ENCODE results near the gene HRH1.
"Not testable (repeated sequence)": the region's sequence is repeated elsewhere in the genome, so short reads cannot be mapped to it uniquely, and the experiment has no call there.

Gene HRH1

DNA sequence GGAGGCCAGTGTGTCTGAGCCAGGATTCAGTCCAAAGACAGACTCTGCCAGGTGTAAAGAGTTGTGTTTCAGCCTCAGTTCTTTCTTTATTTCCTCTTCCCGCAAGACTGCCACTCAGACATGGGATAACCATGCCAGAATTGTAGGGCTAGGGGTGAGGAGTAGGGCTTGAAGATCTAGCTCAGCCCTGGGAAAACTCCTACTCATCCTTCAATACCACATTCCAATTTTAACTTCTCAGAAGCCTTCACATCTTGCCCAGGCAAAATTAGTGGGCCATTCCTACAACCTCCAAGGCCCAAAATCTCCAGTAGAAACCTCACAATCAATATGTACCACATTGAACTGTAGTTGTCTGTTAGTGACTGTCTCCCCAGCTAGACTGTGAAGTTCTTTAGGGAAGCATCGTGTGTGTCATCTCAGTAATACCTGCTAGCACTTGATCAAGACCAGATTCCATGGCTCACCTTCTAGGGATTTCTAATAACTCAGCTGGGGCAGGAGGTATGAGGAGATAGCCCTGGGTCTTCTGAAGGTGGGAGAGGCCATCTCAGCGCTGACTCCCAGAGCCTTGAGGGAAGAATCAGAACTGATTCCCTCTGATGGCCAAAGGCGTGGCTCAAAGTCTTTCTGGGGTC, 19.7 kb downstream of the HRH1 start:
- FAIRE-seq: no peak

DNA sequence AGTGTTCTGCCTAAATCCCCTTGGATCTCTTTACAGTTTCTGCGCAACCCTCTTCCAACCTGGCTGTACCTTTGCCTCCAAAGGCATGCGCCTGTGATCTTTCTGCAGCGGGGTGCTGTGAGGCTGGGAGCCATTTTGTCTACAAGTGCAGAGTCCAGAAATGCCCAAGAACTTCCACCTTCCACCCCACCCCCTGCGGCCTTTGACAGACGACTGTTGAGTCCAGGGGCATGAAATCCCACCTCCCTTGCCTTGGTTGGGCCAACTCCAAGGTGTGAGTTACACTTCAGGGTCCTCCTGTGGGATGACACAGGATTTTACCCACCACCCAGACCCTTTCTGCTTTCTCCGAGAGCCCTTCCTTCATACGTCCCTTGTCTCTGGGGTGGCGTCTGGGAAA, 24.1 kb downstream of the HRH1 start:
- FAIRE-seq: no peak

DNA sequence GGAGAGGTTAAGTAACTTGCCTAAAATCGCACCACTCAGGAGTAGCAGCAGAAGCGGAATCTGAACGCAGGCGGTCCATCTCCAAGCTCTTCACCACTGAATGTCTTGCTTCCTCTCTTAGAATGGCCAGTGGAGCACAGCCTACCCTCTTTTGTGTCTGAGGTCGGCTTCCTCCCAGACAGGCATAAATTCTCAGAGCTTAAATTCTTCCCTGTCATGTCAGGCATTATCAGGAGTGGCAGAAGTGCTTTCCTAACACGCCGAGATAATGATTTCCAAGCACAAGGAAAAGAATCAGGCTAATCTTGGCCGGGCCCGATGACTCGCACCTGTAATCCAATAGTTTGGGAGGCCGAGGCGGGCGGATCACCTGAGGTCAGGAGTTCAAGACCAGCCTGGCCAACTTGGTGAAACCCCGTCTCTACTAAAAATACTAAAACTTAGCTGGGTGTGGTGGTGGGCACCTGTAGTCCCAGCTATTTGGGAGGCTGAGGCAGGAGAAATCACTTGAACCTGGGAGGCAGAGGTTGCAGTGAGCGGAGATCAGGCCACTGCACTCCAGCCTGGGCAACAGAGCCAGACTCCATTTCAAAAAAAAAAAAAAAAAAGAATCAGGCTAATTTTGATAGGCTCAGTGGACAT, 30.2 kb downstream of the HRH1 start:
- FAIRE-seq: not testable (repeated sequence)

DNA sequence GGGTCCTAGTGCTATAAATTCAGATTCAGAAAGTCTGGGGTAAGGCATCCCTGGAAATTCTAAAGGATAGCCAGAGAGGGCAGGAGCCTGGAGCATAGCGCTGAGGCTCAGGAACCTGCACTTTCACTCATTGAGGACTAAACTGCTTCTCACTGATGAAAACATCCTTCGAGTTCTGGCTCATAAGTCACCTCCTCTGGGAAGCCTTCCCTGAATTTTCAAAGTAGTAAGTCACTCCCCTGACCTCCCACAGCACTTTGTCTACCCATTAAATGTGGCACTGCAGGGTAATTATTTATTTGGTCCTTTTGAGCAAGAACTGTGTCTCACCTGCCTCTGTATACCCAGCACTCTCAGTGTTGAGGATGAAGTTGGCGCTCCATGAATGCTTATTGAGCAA, 30.9 kb downstream of the HRH1 start:
- no peak for FAIRE-seq

DNA sequence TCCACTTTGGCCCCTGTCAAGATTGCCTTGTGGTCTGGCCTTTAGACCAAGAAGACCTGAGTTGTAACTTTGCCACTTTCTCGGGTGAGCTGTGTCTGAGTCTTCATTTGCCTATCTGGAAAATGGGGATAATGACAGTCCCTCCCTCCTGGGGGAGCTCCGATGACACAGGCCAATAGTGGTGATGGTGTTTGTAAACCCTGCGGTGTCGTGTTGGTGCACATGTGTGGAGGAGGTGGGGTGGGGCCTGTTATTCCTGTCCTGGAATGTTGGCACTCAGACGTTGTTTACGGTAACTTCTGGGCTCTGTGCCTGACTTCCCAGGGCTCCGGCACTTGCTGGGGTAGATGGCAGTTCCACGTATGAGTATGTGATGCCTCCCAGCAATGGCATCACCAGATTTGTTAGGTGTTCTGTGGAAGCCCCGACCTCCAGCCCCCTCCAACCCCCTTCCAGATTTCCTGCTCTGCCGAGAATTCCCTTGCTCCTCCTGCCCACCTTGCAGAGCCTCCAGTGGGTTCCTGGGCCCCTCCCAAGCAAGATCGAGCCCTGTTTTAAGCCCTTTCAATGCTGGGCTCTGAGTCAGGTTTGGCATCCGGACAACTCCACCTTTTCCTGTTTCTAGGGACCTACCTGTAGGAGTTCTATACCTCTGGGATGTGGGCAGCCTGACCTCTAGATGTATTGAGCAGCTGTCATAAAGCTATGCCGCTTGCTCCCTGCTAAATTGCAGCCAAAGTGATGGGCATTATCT, 31.4 kb downstream of the HRH1 start:
- no peak for FAIRE-seq

DNA sequence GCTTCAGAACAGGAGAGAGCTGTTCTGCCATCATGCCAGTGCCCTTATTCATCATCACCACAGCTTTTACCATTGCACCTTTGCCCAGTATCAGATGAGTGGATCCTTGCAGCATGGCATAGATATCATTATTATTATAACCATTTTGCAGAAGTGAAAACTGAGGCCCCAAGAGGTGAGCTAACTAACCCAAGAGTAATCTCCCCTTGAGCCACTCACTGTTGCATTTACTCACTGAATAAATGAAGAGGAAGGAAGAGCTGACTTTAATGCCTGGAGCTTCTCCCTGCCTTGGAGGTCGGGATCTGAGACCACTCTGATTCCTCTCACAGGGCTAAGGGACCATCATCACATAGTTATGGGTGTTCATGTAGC, 32.0 kb downstream of the HRH1 start:
- FAIRE-seq: no peak

DNA sequence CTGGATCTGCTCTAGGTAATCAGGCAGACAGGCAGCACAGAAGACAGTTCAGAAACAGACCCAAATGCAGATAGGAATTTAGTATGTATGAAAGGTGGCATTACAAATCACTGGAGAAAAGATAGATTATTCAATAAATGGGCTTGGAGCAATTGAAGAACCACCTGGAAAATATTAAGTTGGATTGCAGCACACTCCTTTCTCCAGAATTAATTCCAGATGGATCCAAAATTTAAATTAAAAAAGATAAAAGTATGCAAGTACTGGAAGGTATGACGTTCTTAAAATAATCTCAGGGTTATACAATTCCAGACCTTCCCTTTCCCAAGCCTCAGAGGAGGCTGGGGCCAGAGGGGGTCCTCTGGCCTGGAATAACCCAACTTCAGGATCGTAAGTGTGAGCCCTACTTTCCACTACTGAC, 32.5 kb downstream of the HRH1 start:
- no peak for FAIRE-seq

DNA sequence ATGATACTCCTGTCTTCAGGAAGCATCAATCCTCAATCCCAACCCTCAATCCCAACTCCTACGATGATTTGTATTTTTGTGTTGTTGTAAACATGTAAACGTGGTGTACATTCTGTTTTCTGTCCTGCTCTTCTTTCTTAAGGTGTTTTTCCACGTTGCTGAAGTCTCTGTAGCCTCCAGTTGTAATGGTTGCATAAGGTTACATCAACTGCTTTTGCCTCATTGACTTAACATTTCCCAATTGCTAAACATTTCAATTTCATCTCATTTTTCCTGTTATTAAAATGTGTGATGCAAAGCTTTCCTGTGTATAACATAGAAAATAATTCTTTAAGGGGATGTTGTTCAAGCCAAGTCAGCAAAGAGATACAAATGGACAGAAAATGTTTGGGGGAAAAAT, 33.4 kb downstream of the HRH1 start:
- FAIRE-seq: no peak

DNA sequence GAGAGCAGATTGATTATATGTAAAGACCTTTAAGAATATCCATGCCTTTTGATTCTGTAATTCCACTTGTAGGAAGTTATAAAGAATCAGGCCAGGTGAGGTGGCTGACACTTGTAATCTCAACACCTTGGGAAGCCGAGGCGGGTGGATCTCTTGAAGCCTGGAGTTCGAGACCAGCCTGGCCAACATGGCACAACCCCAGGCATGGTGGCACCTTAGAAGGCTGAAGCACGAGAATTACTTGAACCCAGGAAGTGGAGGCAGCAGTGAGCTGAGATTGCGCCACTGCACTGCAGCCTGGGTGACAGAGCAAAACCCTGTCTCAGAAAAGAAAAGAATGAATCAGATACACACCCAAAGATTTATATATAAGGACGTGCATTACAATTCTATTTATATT, 33.9 kb downstream of the HRH1 start:
- no peak for FAIRE-seq

DNA sequence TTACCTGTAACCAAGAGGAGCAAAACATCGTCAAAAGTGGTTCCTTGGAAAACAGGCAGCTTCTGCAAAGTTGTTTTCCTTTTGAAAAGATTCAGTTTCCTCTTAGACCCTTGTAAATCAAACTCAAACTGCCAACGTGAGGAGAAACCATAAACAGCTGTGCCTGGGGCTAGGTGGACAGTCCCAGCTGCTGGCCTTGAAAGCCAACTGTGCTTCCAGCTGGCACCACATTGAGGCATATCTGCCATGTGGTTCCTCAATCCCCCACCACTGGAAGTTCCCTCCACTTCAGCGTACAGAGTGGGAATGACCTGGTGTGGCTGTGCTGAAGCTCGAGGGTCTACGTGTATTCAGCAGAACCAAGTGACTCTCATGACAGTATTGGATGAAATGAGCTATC, 40.9 kb downstream of the HRH1 start:
- no peak for FAIRE-seq

DNA sequence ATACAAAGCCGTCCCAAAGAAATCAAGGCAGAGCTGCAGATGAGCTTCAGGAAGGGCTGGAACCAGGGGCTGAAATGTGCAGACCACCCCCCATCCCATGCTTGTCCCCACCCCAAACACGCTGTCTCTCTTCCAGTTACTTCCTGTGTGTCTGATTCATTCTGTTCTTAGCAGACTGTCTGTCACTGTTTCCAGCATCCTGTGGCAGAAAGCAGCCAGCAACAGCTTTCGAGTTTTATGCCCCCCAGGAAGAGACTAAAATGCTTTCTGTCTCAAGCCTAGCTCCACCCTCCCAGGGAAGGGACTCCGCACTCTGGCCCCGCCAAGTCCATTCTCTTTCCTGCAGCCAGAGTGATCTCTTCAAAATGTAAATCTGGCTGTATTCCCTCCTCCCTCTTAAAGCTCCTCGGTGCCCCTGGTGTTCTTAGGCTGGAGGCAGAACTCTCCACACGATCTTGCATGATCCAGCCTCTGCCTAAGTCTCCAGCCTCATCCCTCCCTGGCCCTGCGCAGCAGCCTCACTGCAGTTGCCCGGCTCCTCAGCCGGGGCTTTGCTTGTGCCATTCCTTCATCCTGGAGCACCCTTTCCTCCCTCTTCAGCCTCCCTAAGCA, 41.5 kb downstream of the HRH1 start:
- FAIRE-seq: no peak

DNA sequence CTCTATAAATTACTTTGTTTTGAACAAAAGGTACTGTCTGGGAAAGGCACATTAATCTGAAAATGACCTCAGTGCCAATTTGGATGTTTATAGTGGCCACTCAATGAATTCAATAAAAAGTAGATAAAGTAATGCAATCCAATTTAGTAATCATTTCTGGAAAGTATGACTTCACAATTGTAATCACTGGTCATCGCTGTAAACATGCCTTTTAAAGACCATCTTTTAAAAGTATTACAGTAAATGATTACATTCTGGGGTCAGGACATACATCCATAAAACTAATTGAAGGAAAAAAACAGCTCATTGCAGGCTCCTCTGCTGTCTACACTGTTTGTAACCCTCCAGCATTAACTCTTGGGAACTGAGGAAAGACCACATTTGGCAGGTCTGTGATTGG, 43.2 kb downstream of the HRH1 start:
- FAIRE-seq: no peak

DNA sequence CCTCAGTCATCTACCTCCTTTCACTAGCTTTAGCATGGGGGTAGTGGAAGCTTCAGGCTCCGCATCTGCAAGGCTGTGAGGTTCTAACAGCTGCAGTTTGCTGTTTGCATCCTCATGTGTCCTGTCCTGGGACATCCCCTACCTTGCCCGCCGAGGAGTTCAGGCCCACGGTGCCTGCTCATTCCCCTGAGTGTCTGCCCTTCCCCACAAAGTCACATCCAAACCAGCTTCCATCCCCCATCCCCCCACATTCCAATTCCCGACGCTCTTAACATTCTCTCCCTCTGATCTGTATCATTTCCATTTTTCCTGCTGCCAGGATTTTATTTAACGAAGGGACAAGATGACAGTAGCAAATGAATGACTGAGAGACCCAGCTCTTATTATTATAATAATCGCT, 43.8 kb downstream of the HRH1 start:
- FAIRE-seq: no peak

DNA sequence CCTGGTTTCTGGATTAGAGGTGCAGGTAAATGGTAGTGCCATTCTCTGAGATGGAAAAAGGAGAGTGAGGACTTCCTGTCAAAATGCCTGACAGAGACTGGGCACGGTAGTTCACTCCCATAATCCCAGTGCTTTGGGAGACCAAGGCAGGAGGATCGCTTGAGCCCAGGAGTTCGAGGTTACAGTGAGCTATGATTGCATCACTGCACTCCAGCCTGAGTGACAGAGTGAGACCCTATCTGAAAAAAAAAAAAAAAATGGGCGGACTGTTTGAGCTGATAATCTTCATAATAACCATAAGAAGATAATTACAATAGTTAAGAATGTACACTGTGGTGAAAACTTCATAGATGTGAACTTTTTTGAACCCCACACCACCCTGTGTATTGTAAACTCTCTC, 44.2 kb downstream of the HRH1 start:
- no peak for FAIRE-seq

DNA sequence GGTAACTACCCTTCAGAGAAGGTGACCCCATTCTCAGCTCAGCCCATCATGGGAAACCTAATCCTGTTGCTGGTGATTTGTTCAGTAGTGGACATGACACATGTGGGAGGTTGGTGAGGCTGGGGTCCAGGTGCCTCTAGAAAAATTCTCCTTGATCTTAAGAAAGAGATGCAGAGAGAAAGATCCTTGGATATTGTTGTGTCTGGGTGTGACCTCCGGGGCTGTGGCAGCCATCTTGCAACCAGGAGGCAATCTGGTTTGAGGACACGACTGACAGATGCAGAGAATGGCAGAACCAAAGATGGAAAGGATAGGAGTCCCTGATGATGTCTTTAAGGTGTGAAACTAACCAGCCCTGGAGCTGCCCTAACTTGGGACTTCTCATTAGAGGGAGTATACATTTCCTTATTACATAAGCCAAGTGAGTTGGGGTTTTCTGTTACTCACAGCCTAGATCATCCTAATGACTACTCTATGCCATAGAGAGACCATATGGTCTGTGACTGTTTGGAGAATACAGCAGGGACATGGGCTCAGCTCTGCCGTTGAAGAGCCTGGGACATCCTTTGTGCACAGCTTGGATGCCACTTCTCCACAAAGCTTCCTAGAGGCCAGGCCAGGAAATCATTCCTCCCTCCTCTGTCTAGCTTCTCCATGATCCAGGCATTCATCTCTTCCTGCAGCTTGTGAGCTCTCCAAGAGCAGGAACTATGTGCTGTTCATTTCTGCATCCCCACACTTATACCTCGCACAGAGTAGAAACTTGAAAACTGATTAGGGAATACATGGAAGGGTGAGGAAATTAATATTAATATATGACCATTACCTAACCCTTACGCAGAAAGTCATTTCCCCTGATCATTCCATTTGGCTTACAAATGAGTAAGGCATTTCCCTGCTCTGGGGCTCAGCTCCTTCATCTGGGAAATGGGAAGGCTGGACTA, 45.9 kb downstream of the HRH1 start:
- no peak for FAIRE-seq

DNA sequence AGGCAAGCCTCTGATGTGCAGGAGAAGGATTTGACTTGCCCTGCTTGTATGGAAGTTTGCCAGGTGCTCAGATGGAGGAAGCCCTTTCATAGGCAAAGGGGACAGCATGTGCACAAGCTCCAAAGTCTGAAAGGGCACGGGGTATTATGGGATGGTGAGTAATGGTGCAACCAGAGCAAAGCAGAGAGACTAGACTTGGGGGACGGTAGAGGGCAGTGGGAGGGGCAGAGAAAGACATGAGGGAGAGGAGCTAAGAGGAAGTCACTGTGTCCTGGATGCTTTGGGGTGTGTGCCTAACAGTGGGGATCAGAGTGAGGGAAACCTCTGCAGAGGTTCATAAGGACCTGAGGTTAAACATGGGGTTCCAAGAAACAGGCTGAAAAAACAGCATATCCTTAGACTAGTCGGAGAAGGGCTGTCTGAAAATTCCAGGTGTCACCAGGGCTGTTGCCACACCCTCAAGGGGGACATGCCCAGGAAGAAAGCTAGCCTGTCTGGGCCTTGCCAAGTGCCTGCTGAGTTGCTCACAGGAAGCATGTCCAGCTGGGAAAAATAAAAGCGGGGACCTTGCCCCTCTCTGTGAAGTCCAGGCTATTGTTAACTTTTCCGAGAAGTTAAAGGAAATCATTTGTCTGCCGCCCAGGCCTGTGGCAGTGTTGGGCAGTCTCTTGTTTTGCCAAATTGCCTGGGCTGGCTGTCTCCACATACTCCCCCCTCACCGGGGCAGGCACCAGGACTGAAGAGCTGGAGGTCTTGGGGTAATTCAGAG, 47.1 kb downstream of the HRH1 start:
- FAIRE-seq: no peak

DNA sequence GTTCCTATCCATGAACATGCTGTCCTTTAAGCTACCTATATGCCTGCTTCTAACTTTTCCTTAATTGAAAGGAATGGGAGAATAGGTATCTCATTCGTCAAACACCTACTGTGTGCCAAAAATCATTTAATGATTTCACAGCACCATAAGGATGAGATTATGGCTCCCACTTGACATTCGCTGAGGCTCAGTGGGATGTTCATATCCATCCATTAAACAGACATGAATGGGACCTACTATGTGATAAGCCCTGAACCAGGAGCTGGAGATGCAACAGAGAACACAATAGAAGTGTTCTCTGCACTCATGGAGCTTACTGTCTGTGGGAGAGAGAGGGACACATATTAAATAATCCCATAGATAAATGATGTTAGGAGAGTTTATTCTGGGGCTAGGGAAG, 49.7 kb downstream of the HRH1 start:
- FAIRE-seq: no peak

DNA sequence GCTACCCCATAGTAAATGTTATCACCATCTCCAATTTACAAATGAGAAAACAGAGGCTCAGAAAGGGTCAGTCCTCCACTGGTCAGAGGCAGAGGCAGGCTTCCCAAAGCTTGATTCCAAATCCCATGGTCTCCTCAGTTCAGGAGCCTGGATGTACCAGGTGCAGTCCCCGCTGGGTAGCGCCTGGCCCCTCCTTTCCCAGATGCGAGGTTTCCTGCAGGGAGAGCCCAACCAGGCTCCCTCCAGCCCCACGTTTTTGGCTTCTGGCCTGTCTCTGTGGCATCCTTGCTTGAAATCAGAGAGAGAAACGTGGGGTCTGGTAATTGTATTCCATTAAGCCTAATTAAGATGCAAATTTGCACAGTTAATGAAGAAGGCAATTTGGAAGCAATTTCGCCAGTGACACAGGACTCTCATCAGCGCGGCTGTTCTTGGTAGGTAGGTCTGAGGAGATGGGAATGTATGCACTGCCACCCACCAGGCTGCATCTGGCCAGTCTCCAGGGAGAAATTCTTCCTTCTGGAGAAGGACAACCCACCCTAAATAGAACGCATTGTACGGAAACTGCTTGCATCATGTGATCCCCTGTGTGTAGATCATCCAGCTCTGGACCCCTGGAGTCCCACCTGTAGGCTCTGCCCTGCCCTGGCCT, 50.5 kb downstream of the HRH1 start:
- FAIRE-seq: no peak

DNA sequence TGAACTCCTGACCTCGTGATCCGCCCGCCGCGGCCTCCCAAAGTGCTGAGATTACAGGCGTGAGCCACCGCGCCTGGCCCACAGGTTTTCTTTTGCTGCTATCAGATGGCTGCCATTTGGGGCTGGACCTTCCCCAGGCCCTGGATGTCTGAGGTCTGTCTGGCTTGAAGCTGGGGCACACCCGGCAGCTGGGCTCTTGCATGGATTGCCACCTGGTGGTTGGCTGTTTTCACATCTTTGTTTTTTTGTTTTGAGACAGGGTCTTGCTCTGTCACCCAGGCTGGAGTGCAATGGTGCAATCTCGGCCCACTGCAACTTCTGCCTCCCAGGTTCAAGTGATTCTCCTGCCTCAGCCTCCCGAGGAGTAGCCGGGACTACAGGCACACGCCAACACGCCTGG, 51.6 kb downstream of the HRH1 start:
- not testable (repeated sequence) for FAIRE-seq

DNA sequence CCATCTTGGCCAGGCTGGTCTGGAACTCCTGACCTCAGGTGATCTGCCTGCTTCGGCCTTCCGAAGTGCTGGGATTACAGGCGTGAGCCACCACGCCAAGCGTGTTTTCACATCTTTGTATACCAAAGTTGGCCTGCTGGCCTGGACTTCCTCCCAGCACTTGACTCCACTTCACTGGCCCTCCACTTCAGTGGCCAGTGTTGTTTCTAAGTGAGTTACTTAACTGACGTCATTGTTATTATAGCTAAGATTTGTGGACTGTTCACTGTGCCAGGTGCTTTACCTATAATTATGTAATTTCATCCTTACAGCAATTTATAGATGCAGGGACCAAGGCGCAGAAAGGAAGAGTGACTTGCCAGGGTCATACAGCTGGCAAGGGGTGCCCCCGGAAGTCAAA, 52.0 kb downstream of the HRH1 start:
- no peak for FAIRE-seq

DNA sequence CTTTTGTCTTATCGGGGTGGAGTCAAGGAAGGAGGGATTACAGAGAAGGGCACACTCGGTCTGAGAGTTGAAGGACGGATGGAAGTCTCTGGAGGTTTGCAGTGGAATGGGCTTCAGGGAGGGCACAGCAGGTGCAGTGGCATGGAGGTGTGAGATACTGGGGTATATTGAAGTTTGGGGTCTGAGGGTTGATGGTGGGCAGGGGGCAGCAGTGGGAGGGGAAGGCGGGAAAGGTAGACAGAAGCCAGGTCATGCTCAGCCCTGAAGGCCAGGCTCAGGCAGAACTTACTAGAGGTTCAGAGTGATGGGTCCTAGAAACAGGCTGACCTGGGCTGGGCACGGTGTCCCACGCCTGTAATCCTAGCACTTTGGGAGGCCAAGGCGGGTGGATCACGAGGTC, 52.7 kb downstream of the HRH1 start:
- no peak for FAIRE-seq
